Neuron (in vitro differentiated cells): ENCODE data around the gene SYNE1.

Experiments used
- H2AFZ ChIP-seq: one replicate; pipeline ENCODE4 v1.6.1; 2013; ENCODE audit warnings: low read depth, mild to moderate bottlenecking, inconsistent platforms, low read length, moderate library complexity
- H3K27me3 ChIP-seq: one replicate; pipeline ENCODE4 v1.6.1; 2013; ENCODE audit warnings: low read length; ENCODE audit not compliant: insufficient read depth
- H3K36me3 ChIP-seq: one replicate; pipeline ENCODE4 v1.6.1; 2013; ENCODE audit warnings: low read length; ENCODE audit not compliant: insufficient read depth
- H3K4me1 ChIP-seq: one replicate; pipeline ENCODE4 v1.6.1; 2013; ENCODE audit warnings: low read length; ENCODE audit not compliant: insufficient read depth
- H3K4me3 ChIP-seq: 2 replicates; pipeline ENCODE4 v1.5.1; 2013; ENCODE audit warnings: mild to moderate bottlenecking, low read length, moderate library complexity
- H3K9me3 ChIP-seq: one replicate; pipeline ENCODE4 v1.6.1; 2013; ENCODE audit warnings: low read length

Gene SYNE1

GRCh38 chr6:152098683-152099082 lies 538.5 kb downstream of the SYNE1 start:
- no peak overlapping the region for H3K4me3 ChIP-seq
- no peaks in the 10 kb centered on the region for H3K4me1 ChIP-seq
- no peaks in the 10 kb centered on the region for H3K27me3 ChIP-seq

GRCh38 chr6:152096863-152097496 lies 540.2 kb downstream of the SYNE1 start:
- Histone ChIP-seq H3K36me3 (no peaks in the 10 kb centered on the region), H3K4me1 (no peaks in the 10 kb centered on the region)

More at GRCh38 chr6:152098683-152099082, 538.5 kb downstream of the SYNE1 start:
- Histone ChIP-seq H2AFZ (no peak overlapping the region), H3K9me3 (no peaks in the 10 kb centered on the region), H3K36me3 (no peaks in the 10 kb centered on the region)

GRCh38 chr6:152094992-152095592 lies 542.1 kb downstream of the SYNE1 start:
- Histone ChIP-seq H3K9me3 (no peaks in the 10 kb centered on the region), H2AFZ (no peak overlapping the region), H3K4me1 (no peaks in the 10 kb centered on the region), H3K36me3 (no peaks in the 10 kb centered on the region), H3K4me3 (no peak overlapping the region), H3K27me3 (no peaks in the 10 kb centered on the region)

More at GRCh38 chr6:152096863-152097496, 540.2 kb downstream of the SYNE1 start:
- Histone ChIP-seq H2AFZ (no peak overlapping the region), H3K9me3 (no peaks in the 10 kb centered on the region), H3K4me3 (no peak overlapping the region), H3K27me3 (no peaks in the 10 kb centered on the region)

GRCh38 chr6:152094276-152094675 lies 542.9 kb downstream of the SYNE1 start:
- Histone ChIP-seq H3K9me3 (no peaks in the 10 kb centered on the region), H2AFZ (no peak overlapping the region), H3K4me3 (no peak overlapping the region), H3K36me3 (no peaks in the 10 kb centered on the region), H3K27me3 (no peaks in the 10 kb centered on the region), H3K4me1 (no peaks in the 10 kb centered on the region)

- Histone ChIP-seq H3K9me3 (no peaks in the 10 kb centered on the region), H3K36me3 (no peaks in the 10 kb centered on the region)
Measured at GRCh38 chr6:152093711-152094110, 543.5 kb downstream of the SYNE1 start.

GRCh38 chr6:152091851-152092341 lies 545.3 kb downstream of the SYNE1 start:
- Histone ChIP-seq H3K9me3 (no peaks in the 10 kb centered on the region), H3K27me3 (no peaks in the 10 kb centered on the region), H3K4me1 (no peaks in the 10 kb centered on the region), H3K36me3 (no peaks in the 10 kb centered on the region), H2AFZ (no peak overlapping the region), H3K4me3 (no peak overlapping the region)

More at GRCh38 chr6:152093711-152094110, 543.5 kb downstream of the SYNE1 start:
- no peak overlapping the region for H2AFZ ChIP-seq
- H3K27me3 ChIP-seq = no peaks in the 10 kb centered on the region
- no peak overlapping the region for H3K4me3 ChIP-seq
- H3K4me1 ChIP-seq = no peaks in the 10 kb centered on the region

GRCh38 chr6:152091201-152091600 lies 546.0 kb downstream of the SYNE1 start:
- Histone ChIP-seq H3K4me1 (no peaks in the 10 kb centered on the region), H3K27me3 (no peaks in the 10 kb centered on the region), H3K4me3 (no peak overlapping the region), H3K9me3 (no peaks in the 10 kb centered on the region), H3K36me3 (no peaks in the 10 kb centered on the region), H2AFZ (no peak overlapping the region)

GRCh38 chr6:152089992-152090391 lies 547.2 kb downstream of the SYNE1 start:
- no peaks in the 10 kb centered on the region for H3K27me3 ChIP-seq
- no peaks in the 10 kb centered on the region for H3K4me1 ChIP-seq
- H2AFZ ChIP-seq = no peak overlapping the region
- no peak overlapping the region for H3K4me3 ChIP-seq
- no peaks in the 10 kb centered on the region for H3K36me3 ChIP-seq
- H3K9me3 ChIP-seq = no peaks in the 10 kb centered on the region

- no peaks in the 10 kb centered on the region for H3K36me3 ChIP-seq
- no peak overlapping the region for H3K4me3 ChIP-seq
- no peaks in the 10 kb centered on the region for H3K4me1 ChIP-seq
- H3K27me3 ChIP-seq = no peaks in the 10 kb centered on the region
- no peak overlapping the region for H2AFZ ChIP-seq
- no peaks in the 10 kb centered on the region for H3K9me3 ChIP-seq
Measured at GRCh38 chr6:152087701-152088100, 549.5 kb downstream of the SYNE1 start.

- Histone ChIP-seq H3K27me3 (no peaks in the 10 kb centered on the region), H3K4me1 (no peaks in the 10 kb centered on the region), H3K4me3 (no peak overlapping the region), H3K36me3 (no peaks in the 10 kb centered on the region), H3K9me3 (no peaks in the 10 kb centered on the region), H2AFZ (no peak overlapping the region)
Measured at GRCh38 chr6:152087096-152087495, 550.1 kb downstream of the SYNE1 start.

GRCh38 chr6:152086223-152086873 lies 550.8 kb downstream of the SYNE1 start:
- no peaks in the 10 kb centered on the region for H3K27me3 ChIP-seq
- H3K9me3 ChIP-seq = no peaks in the 10 kb centered on the region
- H2AFZ ChIP-seq = no peak overlapping the region
- H3K4me1 ChIP-seq = no peaks in the 10 kb centered on the region
- H3K4me3 ChIP-seq = no peak overlapping the region
- no peaks in the 10 kb centered on the region for H3K36me3 ChIP-seq

- no peaks in the 10 kb centered on the region for H3K4me1 ChIP-seq
- H3K36me3 ChIP-seq = no peaks in the 10 kb centered on the region
- no peak overlapping the region for H2AFZ ChIP-seq
- no peaks in the 10 kb centered on the region for H3K27me3 ChIP-seq
- no peak overlapping the region for H3K4me3 ChIP-seq
- no peaks in the 10 kb centered on the region for H3K9me3 ChIP-seq
Measured at GRCh38 chr6:152085451-152085921, 551.7 kb downstream of the SYNE1 start.

- Histone ChIP-seq H3K4me1 (no peaks in the 10 kb centered on the region), H3K9me3 (no peaks in the 10 kb centered on the region), H2AFZ (no peak overlapping the region), H3K36me3 (no peaks in the 10 kb centered on the region), H3K4me3 (no peak overlapping the region), H3K27me3 (no peaks in the 10 kb centered on the region)
Measured at GRCh38 chr6:152078804-152079203, 558.4 kb downstream of the SYNE1 start.
